ENCODE measurements around the gene SOWAHB.
"Not testable (repeated sequence)": the region's sequence is repeated elsewhere in the genome, so short reads cannot be mapped to it uniquely, and the experiment has no call there.

SOWAHB gene

DNA sequence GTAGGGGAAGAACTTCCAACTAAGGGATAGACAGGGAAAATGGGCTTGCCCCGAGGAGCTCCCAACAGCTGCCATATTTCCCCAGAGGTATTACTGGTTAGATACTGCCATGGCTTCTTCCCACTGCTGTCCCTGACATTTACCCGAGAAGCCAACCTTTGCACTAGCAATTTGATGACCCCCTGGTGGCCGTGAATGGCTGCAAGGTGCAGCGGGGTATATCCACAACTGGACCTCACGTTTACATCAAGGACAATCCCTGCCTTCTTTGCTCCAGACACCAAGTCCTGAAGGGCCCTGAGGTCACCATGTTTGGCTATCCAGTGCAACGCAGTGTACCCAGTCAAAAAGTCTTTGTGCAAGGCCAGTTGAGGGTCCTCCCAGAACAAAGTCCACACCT is 2.3 kb downstream of the SOWAHB start:
- no peak for DNase-seq

- no peak for DNase-seq
These were observed 3.2 kb downstream of the SOWAHB start for GRCh38 chr4:76894537-76895255.

DNA sequence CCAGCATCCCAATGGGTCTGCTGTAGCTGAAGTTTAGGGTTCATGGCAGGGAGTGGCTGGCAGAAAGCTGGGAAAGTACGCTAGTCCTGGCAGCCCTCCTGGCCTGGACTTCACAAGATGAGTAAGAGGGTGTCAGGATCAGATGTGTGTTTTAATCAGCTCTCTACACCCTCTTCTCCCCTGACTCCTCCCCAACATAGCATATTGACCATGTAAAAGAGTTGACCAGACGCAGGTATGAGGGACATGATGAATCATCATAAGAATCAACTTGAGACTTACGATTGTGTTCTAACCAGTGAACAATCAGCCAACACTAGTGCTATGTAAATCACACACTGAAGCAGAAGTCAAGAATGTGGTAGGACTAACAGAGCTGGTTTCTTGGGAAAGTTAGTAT is 5.3 kb downstream of the SOWAHB start:
- no peak for DNase-seq

DNA sequence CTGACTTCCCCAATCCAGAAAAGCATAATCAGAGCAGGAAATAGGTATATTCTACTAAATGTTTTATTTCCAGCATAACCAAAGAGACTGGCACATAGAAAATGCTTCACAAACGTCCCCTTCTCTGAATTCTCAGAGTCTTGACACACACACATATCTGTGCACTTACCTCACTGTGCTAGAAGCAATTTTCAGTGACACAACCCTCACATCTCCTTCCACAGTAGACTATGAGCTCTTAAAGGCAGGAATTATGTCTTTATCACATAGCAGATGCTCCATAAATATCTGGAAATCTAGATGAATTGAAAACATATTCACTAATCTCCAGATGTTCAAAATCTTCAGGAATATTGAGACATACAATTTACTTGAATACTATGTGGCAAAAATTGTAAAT is 5.9 kb downstream of the SOWAHB start:
- no peak for DNase-seq

DNA sequence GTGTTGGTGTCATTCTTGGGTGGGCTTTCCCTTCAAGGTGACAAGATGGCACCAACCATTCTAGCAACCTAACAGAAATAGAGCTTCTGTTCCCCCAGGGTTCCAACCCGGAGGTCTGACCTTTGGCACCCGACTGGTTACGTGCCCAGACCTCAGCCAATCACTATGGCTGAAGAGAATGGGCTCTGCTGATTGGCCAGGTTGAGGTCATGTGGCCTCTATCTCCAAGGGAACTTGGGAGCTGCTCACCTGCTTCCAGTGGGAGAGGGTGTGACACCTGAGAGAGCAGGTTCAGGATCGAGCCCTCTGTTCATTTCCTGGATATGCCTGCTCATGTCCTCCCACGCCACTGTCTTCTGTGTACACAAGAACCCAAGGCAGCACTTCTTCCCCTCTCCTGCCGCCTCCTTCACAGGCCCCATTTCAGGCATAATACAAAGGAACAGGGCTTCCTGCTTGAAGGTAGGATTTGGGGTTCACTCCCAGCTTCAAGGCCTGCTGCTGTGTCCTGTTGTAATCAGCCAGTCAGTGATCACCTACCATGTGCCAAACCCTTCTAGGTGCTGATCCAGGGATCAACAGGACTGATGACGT is 11.0 kb downstream of the SOWAHB start:
- no peak for DNase-seq

DNA sequence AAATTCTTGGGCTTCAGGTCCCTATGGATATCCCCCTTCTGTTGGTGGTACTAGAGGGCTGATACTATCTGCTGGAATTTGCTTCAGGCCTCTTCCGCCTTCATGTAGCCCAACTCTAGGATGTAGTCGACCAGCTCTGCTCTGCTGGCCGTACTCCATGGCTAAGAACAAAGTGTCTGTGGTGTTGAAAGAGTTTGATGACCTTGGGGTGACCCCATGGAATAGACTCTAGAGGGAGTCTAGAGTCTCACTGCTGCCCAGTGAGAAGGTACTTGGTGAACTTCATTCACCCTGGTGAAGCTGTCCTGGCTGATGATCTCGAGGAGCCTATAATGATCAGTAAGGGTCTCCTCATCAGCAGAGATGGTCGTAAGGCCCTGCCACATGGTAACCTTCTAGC is 11.7 kb downstream of the SOWAHB start:
- DNase-seq, result no peak

DNA sequence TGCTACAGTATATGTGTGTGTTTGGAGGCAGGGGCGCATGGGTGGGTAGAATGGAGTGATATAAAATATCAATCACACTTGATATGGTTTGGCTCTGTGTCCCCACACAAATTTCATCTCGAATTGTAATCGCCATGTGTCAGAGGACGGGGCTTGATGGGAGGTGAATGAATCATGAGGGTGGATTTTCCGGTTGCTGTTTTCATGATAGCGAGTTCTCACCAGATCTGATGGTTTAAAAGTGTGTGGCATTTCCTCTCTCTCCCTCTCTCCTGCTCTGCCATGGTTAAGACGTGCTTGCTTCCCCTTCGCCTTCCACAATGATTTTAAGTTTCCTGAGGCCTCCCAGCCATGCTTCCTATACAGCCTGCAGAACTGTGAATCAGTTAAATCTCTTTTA is 14.8 kb downstream of the SOWAHB start:
- DNase-seq, result no peak

GRCh38 chr4:76882630-76883029 is 15.3 kb downstream of the SOWAHB start:
- DNase-seq, result no peak

DNA sequence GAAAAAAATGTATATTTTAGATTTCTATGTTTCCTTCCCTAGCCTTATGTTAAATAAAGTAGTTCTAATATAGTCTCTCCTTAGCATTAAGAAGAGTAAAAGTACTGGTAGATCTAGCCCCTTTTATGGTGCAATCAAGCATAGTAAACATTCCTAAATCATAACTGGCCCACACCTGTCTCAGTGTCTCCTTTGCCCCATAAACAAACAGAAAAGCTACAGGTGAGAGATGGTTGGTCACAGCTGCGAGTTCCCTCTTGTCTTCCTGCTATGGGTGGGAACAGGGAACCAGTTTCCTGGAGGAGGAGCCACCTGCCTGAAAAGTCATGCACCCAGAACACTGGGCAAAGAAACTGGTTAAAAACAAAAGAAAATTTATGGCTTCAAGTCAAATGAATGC is 16.6 kb downstream of the SOWAHB start:
- no peak for DNase-seq

GRCh38 chr4:76879731-76880364 is 18.1 kb downstream of the SOWAHB start:
- no peak for DNase-seq

GRCh38 chr4:76878641-76879165 is 19.2 kb downstream of the SOWAHB start:
- not testable (repeated sequence) for DNase-seq

- DNase-seq, result no peak
These were observed 23.8 kb downstream of the SOWAHB start for GRCh38 chr4:76874176-76874575.

GRCh38 chr4:76873495-76873894 is 24.4 kb downstream of the SOWAHB start:
- DNase-seq, result no peak

DNA sequence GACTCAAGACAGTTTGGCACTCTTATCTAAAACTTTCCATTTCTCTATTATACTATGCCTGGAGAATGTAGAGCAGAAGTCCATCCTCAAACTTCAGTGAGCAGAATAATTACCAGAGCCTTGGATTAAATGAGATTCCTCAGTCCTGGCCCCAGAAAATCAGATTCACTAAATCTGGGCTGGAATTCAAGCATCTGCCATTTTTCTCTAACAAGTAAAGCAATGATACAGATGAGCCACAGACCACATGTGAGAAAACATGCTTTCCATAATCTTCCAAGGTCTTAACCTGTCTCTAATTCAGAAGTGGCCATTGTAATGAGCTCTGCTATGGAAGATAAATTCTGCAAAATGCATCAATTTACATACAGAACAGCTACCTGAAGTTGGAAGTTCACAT is 25.4 kb downstream of the SOWAHB start:
- no peak for DNase-seq

- DNase-seq, result not testable (repeated sequence)
These were observed 29.2 kb downstream of the SOWAHB start for GRCh38 chr4:76868780-76869179.

- no peak for DNase-seq
These were observed 29.9 kb downstream of the SOWAHB start for GRCh38 chr4:76867880-76868655.

DNA sequence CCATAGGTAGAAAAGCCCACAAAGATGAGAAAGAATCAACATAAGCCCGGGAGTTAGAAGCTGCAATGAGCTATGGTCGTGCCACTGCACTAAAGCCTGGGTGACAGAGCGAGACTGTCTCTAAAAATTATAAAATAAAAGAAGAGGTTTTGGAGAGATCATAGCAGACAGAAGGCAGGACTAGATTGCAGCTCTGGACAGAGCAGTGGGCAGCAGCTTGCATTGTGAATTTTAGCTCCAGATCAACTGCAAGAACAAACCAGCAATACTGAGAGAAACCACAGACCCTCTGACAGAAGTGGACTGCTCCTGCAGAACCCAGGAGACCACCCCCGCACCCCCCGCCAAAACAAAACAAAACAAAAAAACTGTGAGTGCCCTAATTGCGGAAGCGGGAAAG is 30.6 kb downstream of the SOWAHB start:
- no peak for DNase-seq

GRCh38 chr4:76866641-76867040 is 31.3 kb downstream of the SOWAHB start:
- no peak for DNase-seq

- no peak for DNase-seq
These were observed 39.6 kb downstream of the SOWAHB start for GRCh38 chr4:76858319-76858718.

- DNase-seq, result no peak
These were observed 40.9 kb downstream of the SOWAHB start for GRCh38 chr4:76857074-76857409.

GRCh38 chr4:76856243-76857073 is 41.5 kb downstream of the SOWAHB start:
- DNase-seq, result no peak

GRCh38 chr4:76854858-76855257 is 43.1 kb downstream of the SOWAHB start:
- no peak for DNase-seq

DNA sequence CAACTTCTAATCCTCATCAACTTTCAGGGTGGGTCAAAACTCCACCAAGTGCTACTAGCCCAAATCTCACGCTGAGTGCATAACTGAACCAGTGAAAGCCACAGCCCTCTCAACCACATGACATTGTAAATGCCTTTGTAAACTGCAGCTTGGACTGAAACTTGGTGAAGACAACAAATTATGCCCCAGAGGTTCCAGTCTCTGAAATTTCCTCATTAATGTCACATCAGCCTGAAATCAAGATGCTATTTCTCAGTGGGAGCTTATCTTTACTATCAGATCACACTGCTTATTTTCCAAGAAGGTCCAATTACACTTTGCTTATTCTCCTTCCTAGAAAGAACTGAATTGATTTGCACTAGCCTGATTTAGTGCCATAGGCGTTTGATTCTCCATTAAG is 46.6 kb downstream of the SOWAHB start:
- DNase-seq, result no peak

All from activated T-cell treated with anti-CD3 and anti-CD28 coated beads, Interleukin-2, amount 50 U/mL, for 48 hours (primary cell).